ENCODE results near the gene PLEKHM1. TPM values are rescaled to one million over a fixed set of nuclear protein-coding genes. Genes with fewer than 3 reads are reported as not detected.
A peak's percentile ranks its signal among the peaks of the same experiment; 100 is the strongest.

Gene PLEKHM1
- total RNA-seq, 4 donors from 2014 or later, result 60.4 to 124 (median 94.1) TPM

DNA sequence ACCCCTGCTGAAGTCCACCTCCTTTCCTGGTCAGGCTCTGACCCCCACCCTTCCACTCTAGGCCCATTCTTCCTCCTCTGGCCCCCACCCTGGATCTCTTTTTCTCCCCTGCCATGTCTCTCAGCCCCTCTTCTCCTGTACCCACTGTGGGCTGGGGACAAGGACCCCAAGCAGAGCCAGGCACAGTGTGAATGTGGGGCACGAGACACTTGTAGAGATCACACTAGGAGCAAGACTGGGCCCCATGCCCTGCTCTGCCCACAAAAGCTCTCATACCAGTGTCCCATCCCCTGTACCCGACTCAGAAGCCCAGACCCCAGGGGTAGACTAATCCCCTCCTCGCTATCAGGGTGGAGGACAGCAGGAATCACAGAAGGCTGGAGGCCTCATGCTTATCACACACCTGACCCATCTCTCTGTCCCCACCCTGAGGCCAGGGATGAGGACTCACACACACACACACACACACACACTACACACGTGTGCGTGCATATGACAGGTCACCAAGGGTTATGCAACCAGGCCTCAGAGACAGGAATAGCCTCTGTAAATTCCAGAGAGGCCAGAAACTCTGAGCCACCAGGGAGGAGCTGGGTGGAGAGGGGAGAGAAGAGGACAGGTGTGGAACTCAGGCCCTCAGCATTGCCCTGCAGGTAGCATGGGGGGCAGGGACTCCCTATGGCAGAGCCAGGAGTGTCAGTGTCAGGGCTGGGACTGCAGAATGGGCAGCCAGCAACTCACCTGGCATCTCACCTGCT is 79.0 kb downstream of the PLEKHM1 start:
- DNase-seq (ENCODE audit: low spot score in 2 of 2), result no peak

GRCh38 chr17:45410144-45411091 is 80.1 kb downstream of the PLEKHM1 start:
- DNase-seq (ENCODE audit: low spot score in 2 of 2), result no peak
- Histone ChIP-seq H3K36me3 (peaks cover 5% of the 10 kb centered on the region), H3K4me3 (peak overlapping the region; percentile 40), H3K9me3 (no peaks in the 10 kb centered on the region), H3K27me3 (no peaks in the 10 kb centered on the region), H3K4me1 (peaks cover 59% of the 10 kb centered on the region), H3K27ac (peak overlapping the region; percentile 56)
- TF ChIP-seq EP300 (IDR thresholded peaks at IDR 0.05) (no peak), POLR2AphosphoS5 (IDR thresholded peaks at IDR 0.05) (no peak), POLR2A (IDR thresholded peaks at IDR 0.05) (no peak), CTCF (IDR thresholded peaks at IDR 0.05) (no peak)
- 76% methylated on average over 22 of the region's 24 CpGs for WGBS

More for the DNA sequence above, 79.0 kb downstream of the PLEKHM1 start:
- Histone ChIP-seq H3K27me3 (no peaks in the 10 kb centered on the region), H3K4me1 (peaks cover 60% of the 10 kb centered on the region), H3K9me3 (no peaks in the 10 kb centered on the region), H3K27ac (peak overlapping the region; percentile 11), H3K4me3 (no peak overlapping the region), H3K36me3 (no peaks in the 10 kb centered on the region)
- WGBS, result 82% methylated on average over 5 of the region's 5 CpGs
- TF ChIP-seq POLR2A (IDR thresholded peaks at IDR 0.05) (no peak), EP300 (IDR thresholded peaks at IDR 0.05) (no peak), CTCF (IDR thresholded peaks at IDR 0.05) (no peak), POLR2AphosphoS5 (IDR thresholded peaks at IDR 0.05) (no peak)

DNA sequence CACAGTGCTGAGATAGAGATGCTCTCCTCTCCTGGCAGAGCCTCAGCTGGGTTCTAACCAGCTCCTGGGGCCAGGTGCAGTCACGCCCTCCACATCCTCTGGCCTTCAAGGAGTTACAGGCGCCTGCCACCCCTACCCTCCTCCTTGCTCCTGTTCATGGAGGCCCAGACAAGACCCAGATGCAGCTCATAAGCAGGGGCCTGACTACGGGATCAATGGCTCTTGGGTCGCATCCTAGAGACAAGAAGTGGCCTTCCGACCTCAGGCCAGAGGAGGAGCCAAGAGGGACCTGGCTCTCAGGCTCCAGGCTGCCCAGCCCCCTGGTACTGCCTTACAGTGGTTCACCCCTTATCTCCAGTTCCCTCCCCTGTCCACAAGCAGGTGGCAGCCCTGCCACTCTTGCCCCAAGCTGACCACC is 80.9 kb downstream of the PLEKHM1 start:
- WGBS, result 55% methylated on average over 5 of the region's 5 CpGs
- peak overlapping the region; percentile 56 for H3K27ac ChIP-seq
- DNase-seq (ENCODE audit: low spot score in 2 of 2), result no peak
- H3K4me1 ChIP-seq, result peaks cover 59% of the 10 kb centered on the region
- no peaks in the 10 kb centered on the region for H3K9me3 ChIP-seq
- peak overlapping the region; percentile 40 for H3K4me3 ChIP-seq
- H3K27me3 ChIP-seq, result no peaks in the 10 kb centered on the region
- TF ChIP-seq EP300 (IDR thresholded peaks at IDR 0.05) (no peak), CTCF (IDR thresholded peaks at IDR 0.05) (no peak), POLR2A (IDR thresholded peaks at IDR 0.05) (no peak), POLR2AphosphoS5 (IDR thresholded peaks at IDR 0.05) (no peak)
- H3K36me3 ChIP-seq, result peaks cover 10% of the 10 kb centered on the region

DNA sequence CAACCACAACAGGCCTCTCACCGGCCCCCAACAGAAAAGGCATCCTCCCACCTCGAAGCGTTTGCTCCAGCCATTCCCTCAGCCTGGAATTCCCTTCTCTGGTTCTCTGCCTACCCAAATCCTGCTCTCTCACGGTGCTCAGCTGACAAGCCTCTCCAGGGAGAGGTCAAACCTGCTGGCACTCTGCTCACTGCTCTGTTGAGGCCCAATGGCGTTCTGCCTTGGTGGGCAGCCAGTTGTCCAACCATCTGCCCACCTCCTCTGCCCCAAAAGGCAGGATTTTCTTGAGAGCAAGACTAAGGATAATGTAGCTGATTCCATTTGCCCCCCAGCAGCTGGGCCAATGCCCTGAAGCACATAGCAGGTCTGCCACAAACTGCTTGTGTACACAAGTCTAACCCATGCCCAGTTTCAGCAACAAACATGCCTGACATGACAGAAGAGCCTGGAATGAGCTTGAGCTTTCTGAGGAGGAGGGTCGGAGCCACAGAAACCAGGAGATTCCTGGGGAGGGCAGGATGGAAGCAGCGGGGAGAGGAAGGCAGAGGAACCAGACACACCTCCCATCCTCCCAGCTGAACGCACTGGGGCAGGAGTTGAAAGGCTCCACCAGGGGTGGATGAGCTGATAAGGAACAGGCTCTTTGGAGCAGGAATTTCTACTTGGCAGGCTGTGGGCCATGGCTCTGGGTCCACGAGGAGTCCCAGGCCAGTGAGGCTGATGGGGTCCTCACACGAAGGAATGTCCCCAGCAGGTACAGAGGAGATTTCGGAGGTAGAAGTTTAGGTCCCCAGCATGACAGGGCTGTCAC is 81.7 kb downstream of the PLEKHM1 start:
- no peak for DNase-seq (ENCODE audit: low spot score in 2 of 2)
- 65% methylated on average over 11 of the region's 11 CpGs for WGBS
- no peak overlapping the region for H3K27ac ChIP-seq

More for the DNA sequence above, 81.7 kb downstream of the PLEKHM1 start:
- Histone ChIP-seq H3K27me3 (no peaks in the 10 kb centered on the region), H3K4me3 (peak overlapping the region; percentile 40), H3K9me3 (no peaks in the 10 kb centered on the region), H3K4me1 (peaks cover 59% of the 10 kb centered on the region), H3K36me3 (peaks cover 19% of the 10 kb centered on the region)
- TF ChIP-seq EP300 (IDR thresholded peaks at IDR 0.05) (no peak), POLR2A (IDR thresholded peaks at IDR 0.05) (no peak), POLR2AphosphoS5 (IDR thresholded peaks at IDR 0.05) (no peak), CTCF (IDR thresholded peaks at IDR 0.05) (no peak)

All from suprapubic skin (tissue), 4 donors.